Erythroblast (primary cell): ENCODE data around the gene ALPK3.

Experiments
- GATA1 ChIP-seq: IDR thresholded peaks from 2 replicates; pipeline ENCODE4 v1.6.1; 2011; ENCODE audit warnings: low read depth, mild to moderate bottlenecking, control low read depth, low read length, moderate library complexity
- POLR2A ChIP-seq: IDR thresholded peaks from 2 replicates; pipeline ENCODE4 v1.6.1; 2011; ENCODE audit warnings: mild to moderate bottlenecking, low read length

GRCh38 chr15:84778194-84778593, 39.0 kb upstream of the ALPK3 start:
- TF ChIP-seq POLR2A: no peak
- TF ChIP-seq GATA1: no peak
